Lower leg skin (tissue), 4 donors: Measurements from ENCODE around the gene KISS1R. TPM values are rescaled to one million over a fixed set of nuclear protein-coding genes. Genes with fewer than 3 reads are reported as not detected.

ENCODE experiments used
- DNase-seq, 2 donors: peaks; one replicate each; pipeline ENCODE4 v3.0.0-alpha.2; 2019; ENCODE audit warnings: low spot score in 2 of 2
- H3K4me3 ChIP-seq: fragments of 200-600 bp; sonication (generic); 2 replicates; pipeline ENCODE4 v1.5.1; 2017; ENCODE audit warnings: mild to moderate bottlenecking, low read depth; ENCODE audit not compliant: poor library complexity, severe bottlenecking
- POLR2A ChIP-seq, 2 donors: fragments of 450-650 bp; IDR thresholded peaks; one replicate each; pipeline ENCODE4 v1.6.1; 2016 to 2017; ENCODE audit warnings: antibody characterized with exemption in 2 of 2, mild to moderate bottlenecking in 1 of 2, moderate library complexity in 1 of 2
- WGBS, 2 donors: methylation state at CpG; one replicate each; pipeline ENCODE4 v1.1.5; 2018; 5-methylcytosine and 5-hydroxymethylcytosine counted together
- intact Hi-C: fragments of 100-400 bp; cut with DNase I; formaldehyde crosslinking; loops from one replicate; pipeline ENCODE4 v1.15.0; 2023; ENCODE audit warnings: low total_unique reads
- total RNA-seq, 4 donors: library from RNA; depleted of rRNA; stranded (reverse); fragments of >200 nt; gene quantifications; one replicate each; pipeline ENCODE4 v1.1.0, GENCODE V29; 2016
- TF ChIP-seq, protein P1 (sequence below), 3 donors: fragments of 450-650 bp; IDR thresholded peaks; one replicate each; pipeline ENCODE4 v1.5.1; 2016; ENCODE audit warnings: antibody characterized with exemption in 3 of 3, mild to moderate bottlenecking in 3 of 3, moderate library complexity in 2 of 3

The KISS1R gene
- total RNA-seq, 4 donors from 2014 or later = 0.88 to 3.5 TPM; not detected in 2

GRCh38 chr19:902093-902370 lies 15.1 kb upstream of the KISS1R start:
- WGBS, 2 donors = 81 to 91% methylated on average over 7 of the region's 7 CpGs
- TF ChIP-seq, protein P1, sequence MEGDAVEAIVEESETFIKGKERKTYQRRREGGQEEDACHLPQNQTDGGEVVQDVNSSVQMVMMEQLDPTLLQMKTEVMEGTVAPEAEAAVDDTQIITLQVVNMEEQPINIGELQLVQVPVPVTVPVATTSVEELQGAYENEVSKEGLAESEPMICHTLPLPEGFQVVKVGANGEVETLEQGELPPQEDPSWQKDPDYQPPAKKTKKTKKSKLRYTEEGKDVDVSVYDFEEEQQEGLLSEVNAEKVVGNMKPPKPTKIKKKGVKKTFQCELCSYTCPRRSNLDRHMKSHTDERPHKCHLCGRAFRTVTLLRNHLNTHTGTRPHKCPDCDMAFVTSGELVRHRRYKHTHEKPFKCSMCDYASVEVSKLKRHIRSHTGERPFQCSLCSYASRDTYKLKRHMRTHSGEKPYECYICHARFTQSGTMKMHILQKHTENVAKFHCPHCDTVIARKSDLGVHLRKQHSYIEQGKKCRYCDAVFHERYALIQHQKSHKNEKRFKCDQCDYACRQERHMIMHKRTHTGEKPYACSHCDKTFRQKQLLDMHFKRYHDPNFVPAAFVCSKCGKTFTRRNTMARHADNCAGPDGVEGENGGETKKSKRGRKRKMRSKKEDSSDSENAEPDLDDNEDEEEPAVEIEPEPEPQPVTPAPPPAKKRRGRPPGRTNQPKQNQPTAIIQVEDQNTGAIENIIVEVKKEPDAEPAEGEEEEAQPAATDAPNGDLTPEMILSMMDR (IDR thresholded peaks at IDR 0.05) = no peak
- TF ChIP-seq POLR2A (IDR thresholded peaks at IDR 0.05) = no peak
- H3K4me3 ChIP-seq = no peak overlapping the region
- intact Hi-C loops = no loop called here
- DNase-seq = no peak

DNA sequence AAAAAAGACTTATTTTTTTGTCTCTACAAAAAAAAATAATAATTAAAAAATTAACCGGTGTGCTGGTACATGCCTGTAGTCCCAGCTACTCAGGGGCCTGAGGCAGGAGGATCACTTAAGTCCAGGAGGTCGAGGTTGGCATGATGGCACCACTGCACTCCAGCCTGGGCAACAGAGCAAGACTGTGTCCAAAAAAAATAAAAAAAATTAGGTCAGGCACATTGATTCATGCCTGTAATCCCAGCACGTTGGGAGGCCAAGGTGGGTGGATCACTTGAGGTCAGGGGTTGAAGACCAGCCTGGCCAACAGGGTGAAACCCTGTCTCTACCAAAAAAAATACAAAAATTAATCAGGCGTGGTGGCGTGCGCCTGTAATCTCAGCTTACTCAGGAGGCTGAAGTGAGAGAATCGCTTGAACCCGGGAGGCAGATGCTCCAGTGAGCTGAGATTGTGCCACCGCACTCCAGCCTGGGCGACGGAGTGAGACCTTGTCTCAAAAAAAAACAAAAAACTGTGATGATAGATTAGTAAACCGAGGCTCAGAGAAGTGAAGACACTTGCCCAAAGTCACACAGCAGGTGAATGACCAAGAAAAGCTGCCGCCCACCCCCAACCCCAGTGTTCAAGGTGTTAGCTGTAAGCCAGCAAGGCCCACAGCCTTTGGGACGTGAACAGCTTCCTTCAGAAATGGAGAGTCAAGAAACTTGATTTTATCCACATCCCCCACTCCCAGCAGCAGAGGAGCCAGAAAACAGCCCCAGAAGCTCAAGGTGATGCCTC lies 14.5 kb upstream of the KISS1R start:
- WGBS, 2 donors = 88 to 91% methylated on average over 14 of the region's 14 CpGs
- DNase-seq = no peak
- intact Hi-C loops = no loop called here
- H3K4me3 ChIP-seq = no peak overlapping the region
- TF ChIP-seq POLR2A (IDR thresholded peaks at IDR 0.05) = no peak
- TF ChIP-seq, protein P1 (IDR thresholded peaks at IDR 0.05) = no peak

DNA sequence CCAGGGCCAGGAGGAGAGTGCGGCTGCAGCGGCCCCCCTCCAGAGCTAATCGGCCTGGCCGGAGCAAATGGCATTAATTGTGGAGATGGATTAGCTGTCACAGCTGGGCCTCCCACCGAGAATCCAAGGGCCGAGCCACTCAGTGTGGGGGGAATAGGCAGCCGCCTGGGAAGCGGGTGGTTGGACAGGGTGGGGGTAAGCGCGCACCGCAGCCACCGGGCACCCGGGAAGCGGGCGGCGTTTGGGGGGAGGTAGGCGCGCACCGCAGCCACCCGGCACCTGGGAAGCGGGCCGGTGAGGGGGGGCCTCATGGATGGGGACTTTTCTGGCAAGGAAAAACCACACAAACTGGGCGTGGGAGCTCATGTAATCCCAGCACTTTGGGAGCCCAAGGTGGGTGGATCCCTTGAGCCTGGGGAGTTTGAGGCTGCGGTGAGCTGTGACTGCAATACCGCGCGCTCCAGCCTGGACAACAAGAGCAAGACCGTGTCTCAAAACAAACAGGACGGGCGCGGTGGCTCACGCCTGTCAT lies 13.8 kb upstream of the KISS1R start:
- 77 to 84% methylated on average over 32 of the region's 32 CpGs for WGBS, 2 donors
- intact Hi-C loops = no loop called here
- H3K4me3 ChIP-seq = no peak overlapping the region
- no peak for TF ChIP-seq POLR2A (IDR thresholded peaks at IDR 0.05)
- TF ChIP-seq, protein P1 (IDR thresholded peaks at IDR 0.05) = no peak
- no peak for DNase-seq

GRCh38 chr19:904545-904944 lies 12.6 kb upstream of the KISS1R start:
- TF ChIP-seq POLR2A (IDR thresholded peaks at IDR 0.05) = no peak
- TF ChIP-seq, protein P1 (IDR thresholded peaks at IDR 0.05) = no peak
- intact Hi-C loops = no loop called here
- no peak overlapping the region for H3K4me3 ChIP-seq
- no peak for DNase-seq
- 91 to 93% methylated on average over 8 of the region's 8 CpGs for whole genome bisulfite sequencing, 2 donors

GRCh38 chr19:906480-906879 lies 10.7 kb upstream of the KISS1R start:
- WGBS, 2 donors = 94 to 96% methylated on average over 7 of the region's 7 CpGs
- no peak for DNase-seq
- TF ChIP-seq, protein P1 (IDR thresholded peaks at IDR 0.05) = no peak
- no peak for TF ChIP-seq POLR2A (IDR thresholded peaks at IDR 0.05)
- H3K4me3 ChIP-seq = no peak overlapping the region
- intact Hi-C loops = no loop called here
